Keratinocyte (primary cell): ENCODE data around the gene FHIT. TPM values are rescaled to one million over a fixed set of nuclear protein-coding genes. Genes with fewer than 3 reads are reported as not detected.

Source experiments
- DNase-seq: peaks from one replicate; pipeline ENCODE4 v3.0.0-alpha.2; 2011; ENCODE audit warnings: low read depth, missing footprints, low spot score
- FAIRE-seq: peaks from 2 replicates; lab custom pipeline; 2011; peaks lifted over from hg19 to GRCh38; lab: Jason Lieb, UNC
- H2AFZ ChIP-seq: 2 replicates; pipeline ENCODE4 v1.6.0; 2012; ENCODE audit warnings: low read length, control low read depth, inconsistent platforms; ENCODE audit not compliant: control insufficient read depth
- H3K27ac ChIP-seq: 2 replicates; pipeline ENCODE4 v1.5.1; 2011; ENCODE audit warnings: low read length; ENCODE audit not compliant: control insufficient read depth, insufficient read depth
- H3K27me3 ChIP-seq: 3 replicates; pipeline ENCODE4 v1.6.0; 2011; ENCODE audit warnings: low read length; ENCODE audit not compliant: control insufficient read depth, insufficient read depth; ENCODE audit errors: extremely low read depth
- H3K36me3 ChIP-seq, 2 experiments: 2 replicates in 1 of 2; 3 replicates in 1 of 2; pipeline ENCODE4 v1.5.1; 2011; ENCODE audit warnings: low read length in 2 of 2, mild to moderate bottlenecking in 1 of 2; ENCODE audit not compliant: control insufficient read depth in 2 of 2, insufficient read depth in 2 of 2; ENCODE audit errors: extremely low read depth in 1 of 2
- H3K4me1 ChIP-seq: 3 replicates; pipeline ENCODE4 v1.5.1; 2011; ENCODE audit warnings: low read length; ENCODE audit not compliant: control insufficient read depth, insufficient read depth; ENCODE audit errors: extremely low read depth
- H3K4me2 ChIP-seq: 3 replicates; pipeline ENCODE4 v1.6.0; 2011; ENCODE audit warnings: low read depth, low read length; ENCODE audit not compliant: control insufficient read depth, insufficient read depth; ENCODE audit errors: extremely low read depth
- H3K4me3 ChIP-seq, 3 experiments: fragments of 200-600 bp in 1 of 3; sonication (generic) in 1 of 3; 2 replicates in 2 of 3; 3 replicates in 1 of 3; pipeline ENCODE4 v1.5.1; 2011 to 2016; ENCODE audit warnings: low read length in 3 of 3, mild to moderate bottlenecking in 3 of 3, control low read depth in 2 of 3, inconsistent platforms in 1 of 3, low read depth in 1 of 3, mixed read lengths in 1 of 3, mixed run types in 1 of 3, moderate library complexity in 1 of 3; ENCODE audit not compliant: control insufficient read depth in 2 of 3, insufficient read depth in 2 of 3; ENCODE audit errors: extremely low read depth in 1 of 3
- H3K79me2 ChIP-seq: 2 replicates; pipeline ENCODE4 v1.6.0; 2012; ENCODE audit warnings: low read length; ENCODE audit not compliant: control insufficient read depth, insufficient read depth
- H3K9ac ChIP-seq: 3 replicates; pipeline ENCODE4 v1.6.0; 2011; ENCODE audit warnings: low read length; ENCODE audit not compliant: control insufficient read depth, insufficient read depth; ENCODE audit errors: extremely low read depth
- H3K9me1 ChIP-seq: 3 replicates; pipeline ENCODE4 v1.6.0; 2011; ENCODE audit warnings: low read length; ENCODE audit not compliant: control insufficient read depth, insufficient read depth; ENCODE audit errors: extremely low read depth
- H3K9me3 ChIP-seq: 2 replicates; pipeline ENCODE4 v1.5.1; 2012; ENCODE audit warnings: low read depth, low read length; ENCODE audit not compliant: control insufficient read depth
- H4K20me1 ChIP-seq: 3 replicates; pipeline ENCODE4 v1.6.0; 2011; ENCODE audit warnings: low read length; ENCODE audit not compliant: control insufficient read depth, insufficient read depth; ENCODE audit errors: extremely low read depth
- EZH2 ChIP-seq: IDR thresholded peaks from one replicate; pipeline ENCODE4 v1.6.1; 2012; ENCODE audit warnings: inconsistent platforms, mild to moderate bottlenecking, low read length, moderate library complexity
- dilution Hi-C: fragments of 300-500 bp; cut with MboI; formaldehyde crosslinking; loops from one replicate; pipeline ENCODE4 v1.7.0; 2020; ENCODE audit warnings: low sequenced_read_pairs; ENCODE audit not compliant: extremely low pct_ligation_motif_present
- polyA plus RNA-seq, 5 experiments: library from polyadenylated mRNA; depleted of rRNA in 3 of 5; stranded (reverse) in 3 of 5; stranded (forward) in 1 of 5; unstranded in 1 of 5; fragments of >200 nt; gene quantifications; 1 replicate in 1 of 5; 2 replicates in 3 of 5; 3 replicates in 1 of 5; pipeline versions ENCODE4 v1.2.1 to v1.2.3, GENCODE V29; 2011 to 2012; ENCODE audit warnings: missing spikeins in 2 of 5, low read depth in 1 of 5, low replicate concordance in 1 of 5
- TF ChIP-seq, protein P1 (sequence below), 3 experiments: IDR thresholded peaks in 1 of 3; conservative IDR thresholded peaks in 1 of 3; optimal IDR thresholded peaks in 1 of 3; 2 replicates in 2 of 3; 3 replicates in 1 of 3; pipeline versions ENCODE3 to v1.5.1; 2011; ENCODE audit warnings: low read length in 3 of 3, mild to moderate bottlenecking in 3 of 3, moderate library complexity in 2 of 3, control low read depth in 1 of 3, inconsistent platforms in 1 of 3; ENCODE audit not compliant: insufficient read depth in 2 of 3; ENCODE audit errors: extremely low read depth in 1 of 3

The FHIT gene
- polyA plus RNA-seq, 1 donor (not counting 4 experiments of a cell fraction or from before 2014, with no cell fraction given) = 2.2 TPM

- Histone ChIP-seq H3K27ac (no peak overlapping the region), H3K9me3 (no peaks in the 10 kb centered on the region), H2AFZ (no peak overlapping the region), H3K27me3 (no peaks in the 10 kb centered on the region), H3K79me2 (no peaks in the 10 kb centered on the region), H3K9ac (no peak overlapping the region), H3K4me2 (no peak overlapping the region), H3K4me3 (no peak overlapping the region), H3K9me1 (no peaks in the 10 kb centered on the region), H4K20me1 (no peaks in the 10 kb centered on the region), H3K4me1 (no peaks in the 10 kb centered on the region), H3K36me3 (no peaks in the 10 kb centered on the region)
- TF ChIP-seq EZH2 = no peak
- TF ChIP-seq, protein P1, sequence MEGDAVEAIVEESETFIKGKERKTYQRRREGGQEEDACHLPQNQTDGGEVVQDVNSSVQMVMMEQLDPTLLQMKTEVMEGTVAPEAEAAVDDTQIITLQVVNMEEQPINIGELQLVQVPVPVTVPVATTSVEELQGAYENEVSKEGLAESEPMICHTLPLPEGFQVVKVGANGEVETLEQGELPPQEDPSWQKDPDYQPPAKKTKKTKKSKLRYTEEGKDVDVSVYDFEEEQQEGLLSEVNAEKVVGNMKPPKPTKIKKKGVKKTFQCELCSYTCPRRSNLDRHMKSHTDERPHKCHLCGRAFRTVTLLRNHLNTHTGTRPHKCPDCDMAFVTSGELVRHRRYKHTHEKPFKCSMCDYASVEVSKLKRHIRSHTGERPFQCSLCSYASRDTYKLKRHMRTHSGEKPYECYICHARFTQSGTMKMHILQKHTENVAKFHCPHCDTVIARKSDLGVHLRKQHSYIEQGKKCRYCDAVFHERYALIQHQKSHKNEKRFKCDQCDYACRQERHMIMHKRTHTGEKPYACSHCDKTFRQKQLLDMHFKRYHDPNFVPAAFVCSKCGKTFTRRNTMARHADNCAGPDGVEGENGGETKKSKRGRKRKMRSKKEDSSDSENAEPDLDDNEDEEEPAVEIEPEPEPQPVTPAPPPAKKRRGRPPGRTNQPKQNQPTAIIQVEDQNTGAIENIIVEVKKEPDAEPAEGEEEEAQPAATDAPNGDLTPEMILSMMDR (optimal IDR thresholded peaks at IDR 0.05 in 1 of 3, IDR thresholded peaks at IDR 0.05 in 1 of 3, conservative IDR thresholded peaks at IDR 0.05 in 1 of 3; ENCODE audit: extremely low read depth in 1 of 3, insufficient read depth in 2 of 3, low read length in 3 of 3) = no peak
- dilution Hi-C loops = no loop called here
- no peak for DNase-seq
- no peak for FAIRE-seq
Observed at GRCh38 chr3:60282866-60283265, 968.4 kb downstream of the FHIT start.

DNA sequence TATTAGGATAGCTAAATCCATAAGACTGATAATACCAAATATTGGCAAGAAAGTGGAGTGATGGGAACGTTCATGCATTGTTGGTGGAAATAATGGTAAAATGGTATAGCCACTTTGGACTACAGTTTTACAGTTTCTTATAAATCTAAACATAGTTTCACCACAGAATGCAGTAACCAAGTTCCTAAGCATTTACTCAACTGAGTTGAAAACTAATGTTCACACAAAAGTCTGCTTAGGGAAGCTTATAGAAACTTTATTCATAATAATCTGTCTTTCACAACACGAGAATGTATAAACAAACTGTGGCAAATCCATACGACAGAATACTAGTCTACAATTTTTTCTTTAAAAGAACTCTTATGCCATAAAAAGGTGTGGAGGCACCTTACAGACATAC is 969.3 kb downstream of the FHIT start:
- no peaks in the 10 kb centered on the region for H4K20me1 ChIP-seq
- H3K4me3 ChIP-seq = no peak overlapping the region
- H2AFZ ChIP-seq = no peak overlapping the region
- no peak for DNase-seq
- no peaks in the 10 kb centered on the region for H3K9me1 ChIP-seq
- no peak overlapping the region for H3K4me2 ChIP-seq
- no peaks in the 10 kb centered on the region for H3K4me1 ChIP-seq
- no peak overlapping the region for H3K9ac ChIP-seq
- H3K27ac ChIP-seq = no peak overlapping the region
- H3K27me3 ChIP-seq = no peaks in the 10 kb centered on the region
- no peak for TF ChIP-seq EZH2
- TF ChIP-seq, protein P1 (optimal IDR thresholded peaks at IDR 0.05 in 1 of 3, IDR thresholded peaks at IDR 0.05 in 1 of 3, conservative IDR thresholded peaks at IDR 0.05 in 1 of 3; ENCODE audit: extremely low read depth in 1 of 3, insufficient read depth in 2 of 3, low read length in 3 of 3) = no peak
- H3K36me3 ChIP-seq = no peaks in the 10 kb centered on the region
- dilution Hi-C loops = no loop called here
- FAIRE-seq = no peak
- no peaks in the 10 kb centered on the region for H3K9me3 ChIP-seq
- no peaks in the 10 kb centered on the region for H3K79me2 ChIP-seq
